Measurements from ENCODE around the gene FOXP1. TPM values are rescaled to one million over a fixed set of nuclear protein-coding genes. Genes with fewer than 3 reads are reported as not detected.

The FOXP1 gene
- polyA plus RNA-seq, 1 donor (not counting 4 experiments of a cell fraction or from before 2014, with no cell fraction given), result 14.6 TPM

GRCh38 chr3:71393745-71394144 is 189.8 kb downstream of the FOXP1 start:
- dilution Hi-C loops (cut with MboI; ENCODE audit: extremely low pct_ligation_motif_present, low sequenced_read_pairs), result no loop called here
- FAIRE-seq (no peak), DNase-seq (ENCODE audit: low read depth, low spot score) (no peak)
- H3K4me2 ChIP-seq (ENCODE audit: control insufficient read depth, extremely low read depth, insufficient read depth, low read depth, low read length), result no peak overlapping the region
- TF ChIP-seq CTCF (optimal IDR thresholded peaks at IDR 0.05 in 1 of 3, IDR thresholded peaks at IDR 0.05 in 1 of 3, conservative IDR thresholded peaks at IDR 0.05 in 1 of 3; ENCODE audit: extremely low read depth in 1 of 3, insufficient read depth in 2 of 3, low read length in 3 of 3), result no peak
- no peak for TF ChIP-seq EZH2 (IDR thresholded peaks at IDR 0.05; ENCODE audit: low read length)
- H3K79me2 ChIP-seq (ENCODE audit: control insufficient read depth, insufficient read depth, low read length), result no peaks in the 10 kb centered on the region
- H3K27ac ChIP-seq (ENCODE audit: control insufficient read depth, insufficient read depth, low read length), result no peak overlapping the region
- no peaks in the 10 kb centered on the region for H4K20me1 ChIP-seq (ENCODE audit: control insufficient read depth, extremely low read depth, insufficient read depth, low read length)
- no peak overlapping the region for H2AFZ ChIP-seq (ENCODE audit: control insufficient read depth, low read length)
- H3K9me1 ChIP-seq (ENCODE audit: control insufficient read depth, extremely low read depth, insufficient read depth, low read length), result no peaks in the 10 kb centered on the region
- no peaks in the 10 kb centered on the region for H3K27me3 ChIP-seq (ENCODE audit: control insufficient read depth, extremely low read depth, insufficient read depth, low read length)
- no peaks in the 10 kb centered on the region for H3K9me3 ChIP-seq (ENCODE audit: control insufficient read depth, low read depth, low read length)
- H3K36me3 ChIP-seq (ENCODE audit: control insufficient read depth in 2 of 2, extremely low read depth in 1 of 2, insufficient read depth in 2 of 2, low read length in 2 of 2), result no peaks in the 10 kb centered on the region
- peaks cover 10% of the 10 kb centered on the region for H3K4me1 ChIP-seq (ENCODE audit: control insufficient read depth, extremely low read depth, insufficient read depth, low read length)
- H3K4me3 ChIP-seq (ENCODE audit: control insufficient read depth in 2 of 3, extremely low read depth in 1 of 3, insufficient read depth in 2 of 3, low read depth in 1 of 3, low read length in 3 of 3), result no peak overlapping the region
- H3K9ac ChIP-seq (ENCODE audit: control insufficient read depth, extremely low read depth, insufficient read depth, low read length), result no peak overlapping the region

GRCh38 chr3:71393093-71393492 is 190.4 kb downstream of the FOXP1 start:
- TF ChIP-seq CTCF (optimal IDR thresholded peaks at IDR 0.05 in 1 of 3, IDR thresholded peaks at IDR 0.05 in 1 of 3, conservative IDR thresholded peaks at IDR 0.05 in 1 of 3; ENCODE audit: extremely low read depth in 1 of 3, insufficient read depth in 2 of 3, low read length in 3 of 3), result no peak
- TF ChIP-seq EZH2 (IDR thresholded peaks at IDR 0.05; ENCODE audit: low read length), result no peak
- peaks cover 10% of the 10 kb centered on the region for H3K4me1 ChIP-seq (ENCODE audit: control insufficient read depth, extremely low read depth, insufficient read depth, low read length)
- H3K4me3 ChIP-seq (ENCODE audit: control insufficient read depth in 2 of 3, extremely low read depth in 1 of 3, insufficient read depth in 2 of 3, low read depth in 1 of 3, low read length in 3 of 3), result no peak overlapping the region
- H3K9ac ChIP-seq (ENCODE audit: control insufficient read depth, extremely low read depth, insufficient read depth, low read length), result no peak overlapping the region
- H3K36me3 ChIP-seq (ENCODE audit: control insufficient read depth in 2 of 2, extremely low read depth in 1 of 2, insufficient read depth in 2 of 2, low read length in 2 of 2), result no peaks in the 10 kb centered on the region
- H3K4me2 ChIP-seq (ENCODE audit: control insufficient read depth, extremely low read depth, insufficient read depth, low read depth, low read length), result no peak overlapping the region
- no peak overlapping the region for H2AFZ ChIP-seq (ENCODE audit: control insufficient read depth, low read length)
- no peaks in the 10 kb centered on the region for H3K79me2 ChIP-seq (ENCODE audit: control insufficient read depth, insufficient read depth, low read length)
- no peaks in the 10 kb centered on the region for H4K20me1 ChIP-seq (ENCODE audit: control insufficient read depth, extremely low read depth, insufficient read depth, low read length)
- DNase-seq (ENCODE audit: low read depth, low spot score) (no peak), FAIRE-seq (no peak)
- no peaks in the 10 kb centered on the region for H3K27me3 ChIP-seq (ENCODE audit: control insufficient read depth, extremely low read depth, insufficient read depth, low read length)
- no peaks in the 10 kb centered on the region for H3K9me1 ChIP-seq (ENCODE audit: control insufficient read depth, extremely low read depth, insufficient read depth, low read length)
- dilution Hi-C loops (cut with MboI; ENCODE audit: extremely low pct_ligation_motif_present, low sequenced_read_pairs), result no loop called here
- H3K9me3 ChIP-seq (ENCODE audit: control insufficient read depth, low read depth, low read length), result no peaks in the 10 kb centered on the region
- no peak overlapping the region for H3K27ac ChIP-seq (ENCODE audit: control insufficient read depth, insufficient read depth, low read length)

All from keratinocyte (primary cell).